ENCODE results near the gene RIGI. TPM values are rescaled to one million over a fixed set of nuclear protein-coding genes. Genes with fewer than 3 reads are reported as not detected.

The RIGI gene
- total and polyA plus RNA-seq, 9 of the 15 experiments (the other 6 are each of a cell fraction or from before 2014, with no cell fraction given), result 0.27 to 1.1 (median 0.54) TPM

- TF ChIP-seq ZNF592 (IDR thresholded peaks at IDR 0.05) (no peak), ZNF589 (CRISPR knock-in tag; IDR thresholded peaks at IDR 0.05; ENCODE audit: low read depth) (no peak), ZNF76 (CRISPR knock-in tag; IDR thresholded peaks at IDR 0.05; ENCODE audit: borderline replicate concordance) (no peak), DACH1 (IDR thresholded peaks at IDR 0.05; ENCODE audit: partially characterized antibody) (peak; percentile 86), CBX1 (IDR thresholded peaks at IDR 0.05; ENCODE audit: low read depth) (no peak), POLR2H (tag; IDR thresholded peaks at IDR 0.05; ENCODE audit: low read depth) (no peak), GTF2E2 (tag; IDR thresholded peaks at IDR 0.05) (no peak), CBFA2T3 (IDR thresholded peaks at IDR 0.05) (peak; percentile 90), ZNF23 (CRISPR knock-in tag; IDR thresholded peaks at IDR 0.05) (no peak), MED1 (CRISPR knock-in tag; IDR thresholded peaks at IDR 0.05; ENCODE audit: borderline replicate concordance) (no peak), ZNF224 (CRISPR knock-in tag; IDR thresholded peaks at IDR 0.05) (no peak), EP300 (IDR thresholded peaks at IDR 0.05; ENCODE audit: low read length) (peak; percentile 87), JUNB (CRISPR knock-in tag; conservative IDR thresholded peaks at IDR 0.05) (no peak), CHD2 (IDR thresholded peaks at IDR 0.05; ENCODE audit: low read depth, low read length) (no peak), HMBOX1 (IDR thresholded peaks at IDR 0.05) (no peak), CBX2 (IDR thresholded peaks at IDR 0.05; ENCODE audit: insufficient read depth, low read length, poor library complexity, severe bottlenecking) (no peak), EWSR1 (IDR thresholded peaks at IDR 0.05; ENCODE audit: borderline replicate concordance, low read depth, partially characterized antibody) (no peak), TCF7 (IDR thresholded peaks at IDR 0.05; ENCODE audit: borderline replicate concordance) (no peak), SRSF1 (IDR thresholded peaks at IDR 0.05; ENCODE audit: low read depth, low read length) (no peak), ZNF511 (CRISPR knock-in tag; IDR thresholded peaks at IDR 0.05) (no peak), CGGBP1 (CRISPR knock-in tag; IDR thresholded peaks at IDR 0.05) (no peak), ZNF444 (CRISPR knock-in tag; IDR thresholded peaks at IDR 0.05) (no peak), ZBTB5 (IDR thresholded peaks at IDR 0.05) (no peak)
These were observed 28.1 kb upstream of the RIGI start (continued) for GRCh38 chr9:32554107-32554506.
